ENCODE measurements around the gene ITGB1BP1.
"Not testable (repeated sequence)": the region's sequence is repeated elsewhere in the genome, so short reads cannot be mapped to it uniquely, and the experiment has no call there.

The ITGB1BP1 gene

DNA sequence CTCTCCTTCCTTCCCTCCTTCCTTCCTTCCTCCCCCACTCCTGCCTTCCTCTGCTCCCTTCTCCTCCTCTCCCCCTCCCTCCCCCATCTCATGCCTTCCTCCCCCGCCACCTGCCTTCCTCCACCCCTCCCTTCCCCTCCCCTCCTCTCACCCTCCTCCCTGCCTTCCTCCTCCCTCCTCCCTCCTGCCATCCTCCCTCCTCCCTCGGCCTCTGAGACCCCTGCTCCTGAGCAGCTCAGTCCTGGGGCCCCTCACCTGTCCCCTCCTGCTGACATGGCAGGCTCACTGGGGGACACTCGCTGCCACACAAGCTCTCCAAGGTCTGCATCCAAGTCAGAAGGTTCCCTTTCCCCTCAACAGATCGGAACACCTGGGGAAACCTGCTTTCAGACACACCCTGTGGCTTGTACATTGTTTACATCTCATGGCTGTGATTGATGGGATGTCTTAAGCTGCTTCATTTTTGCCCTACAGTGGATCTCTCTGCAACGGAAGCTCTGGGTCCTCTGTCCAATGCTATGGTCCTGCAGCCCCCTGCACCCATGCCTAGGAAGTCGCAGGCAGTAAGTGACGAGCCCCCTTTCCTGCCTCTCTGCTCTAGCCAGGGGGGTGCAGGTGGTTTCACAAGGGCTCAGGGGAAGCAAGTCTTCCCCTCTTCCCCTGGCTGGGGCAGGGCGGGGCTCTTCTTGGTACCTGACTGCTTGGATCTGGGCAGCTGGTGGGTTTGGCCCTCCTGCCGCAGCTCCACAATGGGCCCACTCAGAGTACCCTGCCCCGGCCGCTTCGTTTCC lies 22.9 kb downstream of the ITGB1BP1 start:
- no peak for DNase-seq (ENCODE audit: low read depth in 2 of 2)

- DNase-seq (ENCODE audit: low read depth in 2 of 2), result no peak
These were observed 24.2 kb downstream of the ITGB1BP1 start for GRCh38 chr2:9398881-9399780.

DNA sequence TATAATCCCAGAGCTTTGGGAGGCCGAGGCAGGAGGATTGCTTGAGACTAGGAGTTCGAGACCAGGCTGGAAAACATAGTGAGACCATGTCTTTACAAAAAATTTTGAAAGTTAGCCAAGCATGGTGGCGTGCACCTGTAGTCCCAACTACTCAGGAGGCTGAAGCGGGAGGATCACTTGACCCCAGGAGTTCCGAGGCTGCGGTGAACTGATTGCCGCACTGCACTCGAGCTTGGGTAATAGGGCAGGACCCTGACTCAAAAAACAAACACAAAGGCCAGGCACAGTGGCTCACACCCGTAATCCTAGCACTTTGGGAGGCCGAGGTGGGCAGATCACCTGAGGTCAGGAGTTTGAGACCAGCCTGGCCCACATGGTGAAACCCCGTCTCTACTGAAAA lies 25.1 kb downstream of the ITGB1BP1 start:
- DNase-seq (ENCODE audit: low read depth in 2 of 2), result not testable (repeated sequence)

- no peak for DNase-seq (ENCODE audit: low read depth in 2 of 2)
These were observed 26.1 kb downstream of the ITGB1BP1 start for GRCh38 chr2:9397201-9397600.

DNA sequence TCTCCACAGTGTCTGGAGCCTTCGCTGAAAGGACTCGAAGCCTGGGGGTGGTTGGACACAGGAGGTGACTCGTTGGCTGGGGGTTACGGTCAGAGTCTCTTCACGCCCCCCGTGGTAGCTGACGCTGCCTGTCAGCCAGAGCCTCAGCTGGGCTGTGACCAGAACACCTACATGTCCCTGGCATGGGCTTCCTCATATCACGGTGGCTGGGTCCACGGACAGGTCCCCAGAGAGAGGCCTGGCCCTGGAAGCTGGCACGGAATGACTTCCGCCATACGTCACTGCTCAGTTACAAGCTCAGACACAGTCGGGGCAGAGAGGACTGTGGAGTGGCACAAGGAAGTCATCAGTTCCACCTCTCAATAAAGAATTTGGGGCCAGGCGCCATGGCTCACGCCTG lies 28.5 kb downstream of the ITGB1BP1 start:
- no peak for DNase-seq (ENCODE audit: low read depth in 2 of 2)

DNA sequence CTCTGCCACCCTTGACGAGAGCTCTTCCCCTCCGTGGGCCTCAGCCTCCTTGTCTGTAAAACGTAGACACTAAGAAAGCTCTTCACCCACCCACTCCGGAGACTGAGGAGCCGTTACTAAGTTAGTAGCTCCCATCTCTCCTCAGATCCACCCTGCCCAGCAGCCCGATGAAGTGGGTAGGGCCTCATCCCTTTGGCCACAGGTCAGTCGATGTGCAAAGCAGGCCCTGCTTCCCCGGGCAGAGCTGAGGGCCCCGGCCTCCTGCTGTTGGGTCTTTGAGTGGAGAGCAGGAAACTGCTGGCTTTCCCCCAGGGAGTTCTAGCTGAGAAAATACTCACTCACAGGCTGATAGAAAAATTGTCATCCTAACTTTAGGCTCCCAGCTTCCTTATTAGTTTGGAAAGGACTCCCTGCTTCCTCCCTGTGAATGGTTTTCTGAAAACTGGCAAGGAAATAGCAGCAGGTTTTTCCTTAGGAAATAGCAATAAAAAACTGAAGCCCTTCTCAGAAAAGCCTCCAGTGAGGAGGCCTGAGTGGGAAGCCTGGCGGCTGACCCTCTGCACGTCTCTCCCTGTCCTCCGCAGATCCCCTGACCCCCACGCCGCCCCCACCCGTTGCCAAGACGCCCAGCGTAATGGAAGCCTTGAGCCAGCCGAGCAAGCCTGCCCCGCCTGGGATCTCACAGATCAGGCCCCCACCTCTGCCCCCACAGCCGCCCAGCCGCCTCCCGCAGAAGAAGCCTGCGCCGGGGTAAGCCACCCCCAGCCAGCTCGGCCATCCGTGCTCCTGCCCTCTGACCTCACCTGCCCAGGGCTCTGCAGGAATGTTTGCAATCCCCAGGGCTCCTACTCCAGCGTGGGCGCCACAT lies 30.2 kb downstream of the ITGB1BP1 start:
- DNase-seq (ENCODE audit: low read depth in 2 of 2), result no peak

GRCh38 chr2:9391961-9392720 lies 31.2 kb downstream of the ITGB1BP1 start:
- DNase-seq (ENCODE audit: low read depth in 2 of 2), result no peak

DNA sequence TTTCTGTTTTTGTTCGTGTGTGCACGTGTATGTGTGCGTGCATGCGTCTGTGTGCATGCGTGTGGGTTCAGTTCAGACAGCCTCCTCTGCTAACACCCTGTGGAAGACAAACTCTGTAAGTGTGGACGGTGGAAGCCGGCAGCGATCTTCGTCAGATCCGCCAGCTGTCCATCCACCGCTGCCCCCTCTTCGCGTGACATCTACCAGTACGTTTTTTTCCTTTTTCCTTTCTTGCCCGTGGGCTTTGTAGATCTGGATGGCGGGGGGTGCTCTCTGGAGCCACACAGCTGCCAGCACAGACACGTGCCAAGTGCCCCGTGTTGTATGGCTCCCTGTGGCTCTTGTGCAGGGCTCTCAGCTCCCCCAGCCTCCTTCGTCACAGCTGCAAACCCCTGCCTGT lies 32.3 kb downstream of the ITGB1BP1 start:
- no peak for DNase-seq (ENCODE audit: low read depth in 2 of 2)

DNA sequence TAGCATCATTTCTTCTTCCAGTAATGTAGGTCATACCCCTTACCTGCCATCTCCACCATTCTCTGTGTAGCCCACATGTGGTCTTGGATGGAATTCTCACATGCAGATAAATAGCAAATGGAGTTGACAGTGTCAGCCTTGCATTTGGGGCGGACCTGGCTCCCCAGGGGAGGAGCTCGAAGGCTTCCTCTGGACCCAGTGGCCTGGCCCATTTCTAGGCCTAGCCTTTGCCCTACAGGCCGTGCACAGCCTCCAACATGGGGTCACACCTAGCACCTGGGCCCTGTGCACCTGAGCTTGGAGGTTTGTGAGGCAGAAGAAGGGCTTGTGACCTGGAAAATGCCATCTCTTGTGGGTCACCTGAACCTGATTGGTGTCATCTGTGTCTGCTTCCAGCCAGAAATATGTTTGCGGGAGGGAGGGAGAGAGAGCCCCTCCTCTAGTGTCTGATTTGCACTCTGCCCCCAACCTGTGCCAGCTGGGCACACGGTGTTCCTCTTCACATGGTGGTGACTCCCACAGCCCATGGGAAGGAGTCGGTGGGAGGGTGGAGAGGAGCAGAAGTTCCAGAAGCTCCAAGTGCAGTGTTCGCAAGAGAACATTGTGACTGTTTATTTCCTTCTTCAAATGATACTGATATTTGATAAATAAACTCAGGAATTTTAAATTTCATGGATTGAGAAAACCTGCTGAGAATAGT lies 33.0 kb downstream of the ITGB1BP1 start:
- no peak for DNase-seq (ENCODE audit: low read depth in 2 of 2)

GRCh38 chr2:9388950-9389911 lies 34.1 kb downstream of the ITGB1BP1 start:
- DNase-seq (ENCODE audit: low read depth in 2 of 2), result no peak

DNA sequence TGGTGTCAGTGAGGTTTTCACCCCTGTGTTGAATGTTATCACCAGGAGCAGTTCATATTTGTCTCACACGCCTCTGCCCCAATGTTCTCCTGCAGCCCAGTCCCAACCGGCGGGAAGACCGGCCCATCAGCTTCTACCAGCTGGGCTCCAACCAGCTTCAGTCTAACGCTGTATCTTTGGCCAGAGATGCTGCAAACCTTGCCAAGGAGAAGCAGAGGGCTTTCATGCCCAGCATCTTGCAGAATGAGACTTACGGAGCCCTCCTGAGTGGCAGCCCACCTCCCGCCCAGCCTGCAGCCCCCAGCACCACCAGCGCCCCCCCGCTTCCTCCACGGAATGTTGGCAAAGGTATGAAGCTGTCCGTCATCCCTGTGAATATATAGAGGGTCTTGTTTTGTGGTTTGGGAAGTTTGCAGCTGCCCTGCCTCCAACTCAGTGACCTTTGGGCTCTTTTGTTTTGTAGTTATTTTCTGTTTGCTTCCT lies 35.1 kb downstream of the ITGB1BP1 start:
- no peak for DNase-seq (ENCODE audit: low read depth in 2 of 2)

- DNase-seq (ENCODE audit: low read depth in 2 of 2), result no peak
These were observed 37.5 kb downstream of the ITGB1BP1 start for GRCh38 chr2:9385841-9386240.

DNA sequence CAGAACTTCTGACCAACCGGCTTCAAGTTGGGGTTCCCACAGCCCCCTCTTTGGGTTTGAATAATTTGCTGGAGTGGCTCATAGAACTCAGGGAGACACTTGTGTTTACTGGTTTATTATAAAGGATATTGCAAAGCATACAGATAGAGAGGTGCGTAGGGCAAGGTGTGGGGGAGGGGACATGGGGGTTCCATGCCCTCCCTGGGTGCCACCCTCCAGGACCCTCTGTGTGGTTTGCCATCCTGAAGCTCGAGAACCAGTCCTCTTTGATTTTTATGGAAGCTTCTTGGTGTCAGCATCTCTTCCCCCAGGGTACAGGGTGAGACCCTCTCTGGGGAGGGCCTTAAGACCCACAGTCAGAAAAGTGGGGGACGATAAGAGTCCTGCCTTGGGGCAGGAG lies 38.8 kb downstream of the ITGB1BP1 start:
- DNase-seq (ENCODE audit: low read depth in 2 of 2), result no peak

DNA sequence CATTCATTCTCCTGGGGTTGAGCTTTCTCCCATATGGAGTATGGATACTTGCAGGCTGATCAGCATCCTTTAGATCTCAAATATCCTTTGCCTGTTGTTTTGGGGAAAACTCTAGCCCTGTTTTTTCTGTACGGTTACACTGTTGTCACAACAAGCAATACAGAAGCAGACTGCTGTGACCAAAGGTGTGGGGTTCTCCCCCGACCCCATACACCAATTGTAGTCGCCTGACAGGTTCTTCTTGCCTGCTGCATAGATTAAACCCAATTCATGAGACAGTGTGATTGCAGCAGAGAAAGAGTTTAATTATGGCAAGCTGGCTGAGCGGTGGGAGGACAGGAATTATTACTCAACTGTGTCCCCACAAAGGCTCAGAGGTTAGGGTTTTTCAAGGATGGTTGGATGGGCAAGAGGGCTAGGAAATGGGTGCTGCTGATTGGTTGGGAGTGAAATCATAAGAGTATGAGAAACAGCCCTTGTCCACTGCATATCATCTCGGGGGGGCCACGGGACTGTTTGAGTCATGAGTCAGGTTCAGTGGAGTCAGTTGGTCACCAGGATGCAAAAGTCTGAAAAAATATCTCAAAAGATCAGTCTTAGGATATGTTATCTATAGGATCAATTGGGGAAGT lies 40.6 kb downstream of the ITGB1BP1 start:
- DNase-seq (ENCODE audit: low read depth in 2 of 2), result no peak

DNA sequence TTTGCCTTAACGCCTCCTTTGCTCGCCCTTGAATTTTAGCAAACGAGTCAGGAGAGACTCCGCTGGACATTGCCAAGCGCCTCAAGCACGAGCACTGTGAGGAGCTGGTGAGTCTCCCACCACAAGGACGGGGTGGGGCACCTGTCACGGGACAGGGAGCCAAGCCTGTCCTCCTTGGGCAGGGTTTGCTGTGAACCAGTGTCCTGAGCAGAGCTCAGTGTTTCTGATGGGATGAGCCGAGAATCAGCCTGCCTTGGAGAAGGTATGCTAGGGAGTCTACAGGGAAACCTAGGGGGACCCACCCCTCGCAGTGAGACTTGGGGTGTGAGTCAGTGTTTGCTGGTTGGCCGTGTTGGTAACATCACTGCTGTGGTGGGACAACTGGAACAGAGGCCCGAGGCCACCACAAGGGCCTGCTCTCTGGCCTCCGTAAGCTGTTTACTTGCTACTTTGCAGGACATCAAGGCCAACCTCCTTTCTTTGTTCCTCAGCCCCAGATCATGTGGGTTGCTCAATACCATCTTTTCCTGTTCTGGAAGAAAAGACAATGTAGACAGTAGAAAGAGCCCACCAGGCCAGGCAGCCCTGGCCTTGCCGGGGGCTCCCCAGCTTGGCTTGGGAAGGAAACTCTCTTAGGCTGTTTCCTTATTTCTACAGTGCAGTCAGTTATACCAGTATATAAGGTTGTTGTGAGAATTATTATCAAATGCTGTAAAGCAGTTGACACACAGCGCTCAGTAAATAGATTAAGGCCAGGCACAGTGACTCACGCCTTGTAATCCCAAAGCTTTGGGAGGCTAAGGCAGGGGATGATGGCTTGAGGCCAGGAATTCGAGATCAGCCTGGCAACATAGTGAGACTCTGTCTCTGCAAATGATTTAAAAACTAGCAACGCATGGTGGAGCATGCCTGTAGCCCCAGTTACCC lies 42.4 kb downstream of the ITGB1BP1 start:
- peak; percentile 86 to 90 for DNase-seq (ENCODE audit: low read depth in 2 of 2)

DNA sequence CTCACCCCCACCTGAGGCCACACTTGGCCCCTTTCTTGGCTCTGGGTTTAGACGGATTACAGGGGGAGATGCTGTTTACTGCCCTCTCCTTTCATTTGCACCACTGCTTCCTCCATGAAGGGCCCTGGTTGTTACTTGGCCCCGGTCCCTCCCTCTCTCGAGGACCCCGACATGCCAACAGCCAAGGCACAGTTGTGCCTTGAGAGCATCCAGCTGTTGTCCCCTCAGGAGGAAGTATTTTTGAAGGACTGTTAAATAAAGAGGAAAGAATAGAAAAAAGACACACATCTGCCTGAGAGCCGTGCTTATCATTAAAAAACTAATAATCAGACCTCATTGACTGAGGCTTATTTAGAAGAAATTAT lies 44.0 kb downstream of the ITGB1BP1 start:
- DNase-seq (ENCODE audit: low read depth in 2 of 2), result no peak

Measured in fibroblast of skin of left biceps (primary cell).